GM12878 (cell line): ENCODE measurements around the gene PPM1E. TPM values are rescaled to one million over a fixed set of nuclear protein-coding genes. Genes with fewer than 3 reads are reported as not detected.

ENCODE experiments used
- ATAC-seq: fragments of 200-7000 bp; cut with Tn5 transposase; 3 replicates; pipeline ENCODE4 v1.9.1; 2020; ENCODE audit warnings: mild to moderate bottlenecking, moderate library complexity
- BruUV-seq: library from RNA; stranded (reverse); fragments of 400-500 nt; replicated peaks from 2 replicates; lab custom pipeline; 2021; lab: Mats Ljungman, UMichigan
- CTCF ChIA-PET: fragments of 300-600 bp; sonication (Branson Sonifier 250); formaldehyde crosslinking; extraction: SDS; loops from one replicate; lab custom pipeline; 2021; ENCODE audit warnings: inconsistent platforms; lab: Yijun Ruan, JAX
- POLR2A ChIA-PET: fragments of 350-600 bp; formaldehyde crosslinking; extraction: SDS; loops from one replicate; lab custom pipeline; 2021; ENCODE audit warnings: inconsistent platforms; lab: Charles Lee
- RAD21 ChIA-PET: fragments of 300-600 bp; sonication (Branson Sonifier 250); formaldehyde crosslinking; loops from one replicate; lab custom pipeline; 2023; ENCODE audit warnings: antibody characterized with exemption; ENCODE audit not compliant: unreplicated experiment; lab: Charles Lee
- SMC1A ChIA-PET: fragments of 300-600 bp; sonication (Branson Sonifier 250); formaldehyde crosslinking; loops from one replicate; lab custom pipeline; 2023; ENCODE audit not compliant: unreplicated experiment, uncharacterized antibody; lab: Charles Lee
- DNase-seq: peaks from one replicate; pipeline ENCODE4 v3.0.0-alpha.2; 2011; ENCODE audit warnings: low read depth, low spot score
- FAIRE-seq: peaks from 3 replicates; lab custom pipeline; 2011; peaks lifted over from hg19 to GRCh38; lab: Jason Lieb, UNC
- H2AFZ ChIP-seq: 2 replicates; pipeline ENCODE4 v1.6.0; 2011; ENCODE audit warnings: low read depth, low read length, control low read depth; ENCODE audit not compliant: control insufficient read depth
- H3K27ac ChIP-seq: 2 replicates; pipeline ENCODE4 v1.5.1; 2011; ENCODE audit warnings: control low read depth; ENCODE audit not compliant: control insufficient read depth, insufficient read depth
- H3K27me3 ChIP-seq, 2 experiments: replicated peaks in 1 of 2; 2 replicates each; pipeline versions ENCODE4 v1.6.0 to v1.6.1; 2011; ENCODE audit warnings: low read length in 1 of 2; ENCODE audit not compliant: control insufficient read depth in 2 of 2, insufficient read depth in 2 of 2
- H3K36me3 ChIP-seq, 2 experiments: 2 replicates each; pipeline ENCODE4 v1.5.1; 2011; ENCODE audit warnings: low read length in 1 of 2; ENCODE audit not compliant: control insufficient read depth in 2 of 2, insufficient read depth in 2 of 2
- H3K4me1 ChIP-seq: 2 replicates; pipeline ENCODE4 v1.6.1; 2011; ENCODE audit warnings: mild to moderate bottlenecking, low read length, moderate library complexity, mixed read lengths; ENCODE audit not compliant: control insufficient read depth, insufficient read depth
- H3K4me2 ChIP-seq: 2 replicates; pipeline ENCODE4 v1.6.0; 2011; ENCODE audit warnings: control low read depth; ENCODE audit not compliant: control insufficient read depth, insufficient read depth
- H3K4me3 ChIP-seq: fragments of 200-600 bp; sonication (generic); 2 replicates; pipeline ENCODE4 v1.5.1; 2016
- H3K79me2 ChIP-seq: 2 replicates; pipeline ENCODE4 v1.6.0; 2011; ENCODE audit warnings: low read length; ENCODE audit not compliant: control insufficient read depth, insufficient read depth
- H3K9ac ChIP-seq: 2 replicates; pipeline ENCODE4 v1.8.0; 2011; ENCODE audit warnings: low read length, control low read depth, mixed read lengths; ENCODE audit not compliant: control insufficient read depth, insufficient read depth
- H3K9me3 ChIP-seq: replicated peaks from 3 replicates; pipeline ENCODE4 v1.5.1; 2011; ENCODE audit warnings: mild to moderate bottlenecking, low read length; ENCODE audit not compliant: control insufficient read depth, insufficient read depth
- H4K20me1 ChIP-seq: 2 replicates; pipeline ENCODE4 v1.6.0; 2011; ENCODE audit not compliant: control insufficient read depth, insufficient read depth
- BHLHE40 ChIP-seq, 2 experiments: fragments of 450-650 bp in 1 of 2; IDR thresholded peaks; 2 replicates each; pipeline ENCODE4 v1.6.1; 2011 to 2017; ENCODE audit warnings: low read depth in 2 of 2, borderline replicate concordance in 1 of 2, improper control_type of control experiment in 1 of 2, low read length in 1 of 2, mild to moderate bottlenecking in 1 of 2
- DPF2 ChIP-seq: fragments of 450-650 bp; IDR thresholded peaks from 2 replicates; pipeline ENCODE4 v1.6.1; 2017; ENCODE audit warnings: mild to moderate bottlenecking
- HDAC6 ChIP-seq: fragments of 200-600 bp; sonication (generic); IDR thresholded peaks from one replicate; pipeline ENCODE4 v1.8.0; 2017; ENCODE audit warnings: antibody characterized with exemption; ENCODE audit not compliant: unreplicated experiment
- NFXL1 ChIP-seq: fragments of 450-650 bp; IDR thresholded peaks from 2 replicates; pipeline ENCODE4 v1.6.1; 2017; ENCODE audit warnings: antibody characterized with exemption, mild to moderate bottlenecking, borderline replicate concordance
- WGBS: methylation state at CpG from one replicate; pipeline ENCODE4 v1.1.6; 2016; ENCODE audit warnings: low lambda C conversion rate; ENCODE audit not compliant: insufficient replicate concordance, insufficient coverage; ENCODE audit errors: missing lambda C conversion rate; 5-methylcytosine and 5-hydroxymethylcytosine counted together
- in situ Hi-C: fragments of 300-500 bp; cut with MboI; formaldehyde crosslinking; loops from 9 replicates; pipeline ENCODE4 v1.14.3; 2018; ENCODE audit warnings: mixed read lengths
- intact Hi-C: fragments of 100-400 bp; cut with micrococcal nuclease; formaldehyde crosslinking; loops from one replicate; pipeline ENCODE4 v1.14.2; 2022; ENCODE audit not compliant: unreplicated experiment
- polyA plus RNA-seq, 11 experiments: library from polyadenylated mRNA; depleted of rRNA in 4 of 11; unstranded in 6 of 11; stranded (reverse) in 5 of 11; fragments of >200 nt; fragmentation: Nextera tagmentation in 4 of 11; fragmentation: Illumina TruSeq in 1 of 11; extraction: Ambion mirVana in 4 of 11; extraction: Trizol in 1 of 11; gene quantifications; 1 replicate in 1 of 11; 2 replicates in 10 of 11; pipeline versions ENCODE4 v1.2.1 to v1.2.3, GENCODE V29; 2011 to 2016; ENCODE audit warnings: inconsistent platforms in 2 of 11, missing spikeins in 2 of 11, low read depth in 1 of 11
- total RNA-seq, 4 experiments: library from RNA; depleted of rRNA in 3 of 4; stranded (reverse); fragments of >200 nt in 3 of 4; fragmentation: Illumina TruSeq in 1 of 4; extraction: Trizol in 1 of 4; gene quantifications; 2 replicates each; pipeline versions ENCODE4 v1.2.1 to v1.2.3, GENCODE V29; 2013 to 2021
- TF ChIP-seq, protein P1 (sequence below): fragments of 450-650 bp; formaldehyde crosslinking; IDR thresholded peaks from 2 replicates; pipeline ENCODE4 v1.4.0; 2020; ENCODE audit warnings: mild to moderate bottlenecking, moderate library complexity

The PPM1E gene
- total and polyA plus RNA-seq, 10 of the 15 experiments (the other 5 are each of a cell fraction or from before 2014, with no cell fraction given) = 0.07 to 0.28 (median 0.16) TPM

DNA sequence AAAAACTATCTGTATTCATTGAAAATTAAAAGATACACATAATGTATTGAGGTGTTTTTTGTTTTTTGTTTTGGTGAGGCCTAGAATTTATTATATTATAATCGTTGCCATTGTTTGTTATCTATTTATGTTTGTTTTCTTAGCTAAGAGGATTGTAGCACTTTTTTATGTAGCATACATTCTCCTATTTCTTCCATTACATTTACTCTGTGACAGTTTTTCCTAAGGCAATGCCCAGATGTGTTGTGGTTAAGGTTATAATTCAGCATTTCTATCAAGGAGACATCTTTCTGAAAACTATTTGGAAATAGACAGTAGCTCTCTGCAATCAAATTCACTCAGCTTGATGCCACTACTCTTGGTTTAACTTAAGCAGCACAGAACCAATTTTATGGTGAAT lies 161.6 kb downstream of the PPM1E start:
- ChIA-PET POLR2A (no interaction called here), SMC1A (interaction anchor here (1.1 to 1.7 kb wide), 2 partner anchors 36 to 179 kb away, joined by 3 read pairs; no protein-coding TSS in a partner anchor), CTCF (interaction anchor here (0.5 to 0.6 kb wide), 2 partner anchors 681 to 1732 kb away, joined by 3 read pairs; no protein-coding TSS in a partner anchor), RAD21 (no interaction called here)
- Histone ChIP-seq H3K4me2 (no peak overlapping the region), H3K9ac (no peak overlapping the region), H3K36me3 (no peaks in the 10 kb centered on the region), H3K79me2 (no peaks in the 10 kb centered on the region), H3K4me1 (peaks cover 14% of the 10 kb centered on the region), H2AFZ (no peak overlapping the region), H4K20me1 (no peaks in the 10 kb centered on the region), H3K27ac (no peak overlapping the region), H3K9me3 (peaks cover 2% of the 10 kb centered on the region; the same call in 2 of the 3 replicates), H3K27me3 (no peaks in the 10 kb centered on the region)
- ATAC-seq (no peak), DNase-seq (no peak), FAIRE-seq (no peak)
- WGBS = 84% methylated on average over 1 of the region's 1 CpG
- intact Hi-C loops = no loop called here
- in situ Hi-C loops = no loop called here
- no TSS peak for BruUV-seq
- TF ChIP-seq NFXL1 = 0 out of 2 replicates have a peak, but pooled peaks have one; percentile 51
- TF ChIP-seq BHLHE40 (IDR thresholded peaks at IDR 0.05; ENCODE audit: borderline replicate concordance in 1 of 2, low read depth in 2 of 2, low read length in 1 of 2) = no peak
- TF ChIP-seq, all 136 proteins: peak for 1
- H3K4me3 ChIP-seq = no peak overlapping the region

DNA sequence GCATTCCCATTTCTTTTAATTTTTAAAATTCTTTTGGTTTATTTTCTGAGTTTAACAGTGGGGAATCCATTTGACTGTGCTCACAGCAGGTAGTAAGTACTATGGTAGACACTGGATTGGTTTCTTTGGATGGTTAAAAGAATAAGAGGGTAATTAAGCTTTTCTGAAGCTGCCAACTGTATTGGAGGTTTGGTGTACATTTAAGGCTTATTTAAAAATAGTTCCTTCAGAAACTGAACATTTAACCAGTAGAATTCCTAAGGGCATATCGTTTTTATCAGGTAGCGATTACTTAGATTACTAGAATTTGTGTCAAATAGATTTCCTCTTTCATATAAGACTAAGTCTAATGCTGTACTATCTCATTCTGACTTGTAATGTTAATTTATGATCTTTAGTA lies 162.4 kb downstream of the PPM1E start:
- Histone ChIP-seq H3K4me1 (peaks cover 14% of the 10 kb centered on the region), H3K4me2 (no peak overlapping the region), H3K4me3 (no peak overlapping the region), H3K9me3 (no peaks in the 10 kb centered on the region), H3K27ac (no peak overlapping the region), H3K27me3 (no peaks in the 10 kb centered on the region), H3K36me3 (no peaks in the 10 kb centered on the region), H3K79me2 (no peaks in the 10 kb centered on the region), H2AFZ (no peak overlapping the region), H3K9ac (no peak overlapping the region), H4K20me1 (no peaks in the 10 kb centered on the region)
- 75% methylated on average over 2 of the region's 2 CpGs for WGBS
- no peak for DNase-seq
- SMC1A ChIA-PET = interaction anchor here (1.0 to 1.1 kb wide), 2 partner anchors 49 to 180 kb away, joined by 3 read pairs; no protein-coding TSS in a partner anchor
- no peak for ATAC-seq
- no peak for TF ChIP-seq HDAC6
- TF ChIP-seq, protein P1, sequence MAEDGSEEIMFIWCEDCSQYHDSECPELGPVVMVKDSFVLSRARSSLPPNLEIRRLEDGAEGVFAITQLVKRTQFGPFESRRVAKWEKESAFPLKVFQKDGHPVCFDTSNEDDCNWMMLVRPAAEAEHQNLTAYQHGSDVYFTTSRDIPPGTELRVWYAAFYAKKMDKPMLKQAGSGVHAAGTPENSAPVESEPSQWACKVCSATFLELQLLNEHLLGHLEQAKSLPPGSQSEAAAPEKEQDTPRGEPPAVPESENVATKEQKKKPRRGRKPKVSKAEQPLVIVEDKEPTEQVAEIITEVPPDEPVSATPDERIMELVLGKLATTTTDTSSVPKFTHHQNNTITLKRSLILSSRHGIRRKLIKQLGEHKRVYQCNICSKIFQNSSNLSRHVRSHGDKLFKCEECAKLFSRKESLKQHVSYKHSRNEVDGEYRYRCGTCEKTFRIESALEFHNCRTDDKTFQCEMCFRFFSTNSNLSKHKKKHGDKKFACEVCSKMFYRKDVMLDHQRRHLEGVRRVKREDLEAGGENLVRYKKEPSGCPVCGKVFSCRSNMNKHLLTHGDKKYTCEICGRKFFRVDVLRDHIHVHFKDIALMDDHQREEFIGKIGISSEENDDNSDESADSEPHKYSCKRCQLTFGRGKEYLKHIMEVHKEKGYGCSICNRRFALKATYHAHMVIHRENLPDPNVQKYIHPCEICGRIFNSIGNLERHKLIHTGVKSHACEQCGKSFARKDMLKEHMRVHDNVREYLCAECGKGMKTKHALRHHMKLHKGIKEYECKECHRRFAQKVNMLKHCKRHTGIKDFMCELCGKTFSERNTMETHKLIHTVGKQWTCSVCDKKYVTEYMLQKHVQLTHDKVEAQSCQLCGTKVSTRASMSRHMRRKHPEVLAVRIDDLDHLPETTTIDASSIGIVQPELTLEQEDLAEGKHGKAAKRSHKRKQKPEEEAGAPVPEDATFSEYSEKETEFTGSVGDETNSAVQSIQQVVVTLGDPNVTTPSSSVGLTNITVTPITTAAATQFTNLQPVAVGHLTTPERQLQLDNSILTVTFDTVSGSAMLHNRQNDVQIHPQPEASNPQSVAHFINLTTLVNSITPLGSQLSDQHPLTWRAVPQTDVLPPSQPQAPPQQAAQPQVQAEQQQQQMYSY (CRISPR knock-in tag) = no peak
- peak; percentile 61; the same call in 1 of the 2 replicates for TF ChIP-seq NFXL1
- TF ChIP-seq DPF2 = no peak
- no peak for FAIRE-seq
- no TSS peak for BruUV-seq
- in situ Hi-C loops (no loop called here), intact Hi-C loops (no loop called here)
- POLR2A ChIA-PET = no interaction called here
- CTCF ChIA-PET = interaction anchor here (0.6 kb wide), 1 partner anchor 12 kb away, joined by 3 read pairs; no protein-coding TSS in a partner anchor
- RAD21 ChIA-PET = no interaction called here
